HCT116 (cell line): ENCODE data around the gene NCBP3. TPM values are rescaled to one million over a fixed set of nuclear protein-coding genes. Genes with fewer than 3 reads are reported as not detected.

Experiments
- ATAC-seq: fragments of 200-7000 bp; cut with Tn5 transposase; 2 replicates; pipeline ENCODE4 v1.9.1; 2020; ENCODE audit warnings: mild to moderate bottlenecking, moderate library complexity
- BruUV-seq: library from RNA; stranded (reverse); fragments of 400-500 nt; replicated peaks from 2 replicates; lab custom pipeline; 2021; lab: Mats Ljungman, UMichigan
- CTCF ChIA-PET: fragments of 300-600 bp; sonication (Branson Sonifier 250); formaldehyde crosslinking; loops from one replicate; lab custom pipeline; 2021; ENCODE audit warnings: antibody characterized with exemption; lab: Charles Lee
- POLR2A ChIA-PET: fragments of 300-600, 350-600 bp; sonication (Branson Sonifier 250); formaldehyde crosslinking; loops from one replicate; lab custom pipeline; 2021; ENCODE audit warnings: antibody characterized with exemption; lab: Charles Lee
- RAD21 ChIA-PET, 2 experiments: fragments of 300-600 bp; sonication (Branson Sonifier 250); formaldehyde crosslinking; loops; one replicate each; lab custom pipeline; 2023; ENCODE audit warnings: low total read pairs in 2 of 2; ENCODE audit not compliant: uncharacterized antibody in 2 of 2, unreplicated experiment in 2 of 2, low non-redundant PET in 1 of 2; lab: Charles Lee
- DNase-seq: peaks from one replicate; pipeline ENCODE4 v3.0.0-alpha.2; 2010; ENCODE audit warnings: low read depth, low spot score
- H2AFZ ChIP-seq: fragments of 200-600 bp; shearing (Covaris generic), sonication (generic); 2 replicates; pipeline ENCODE4 v1.6.1; 2017; ENCODE audit warnings: low read depth, mixed run types, mixed read lengths, antibody characterized with exemption, low read length; ENCODE audit not compliant: poor library complexity, severe bottlenecking
- H3K27ac ChIP-seq: 2 replicates; pipeline ENCODE4 v1.5.1; 2012; ENCODE audit warnings: low read depth, low read length
- H3K27me3 ChIP-seq: fragments of 200-600 bp; sonication (generic); 2 replicates; pipeline ENCODE4 v1.6.1; 2016; ENCODE audit warnings: mixed run types, low read length, mixed read lengths; ENCODE audit not compliant: insufficient read depth
- H3K36me3 ChIP-seq, 2 experiments: fragments of 200-500 bp in 1 of 2; fragments of 200-600 bp in 1 of 2; sonication (Bioruptor generic) in 1 of 2; sonication (generic) in 1 of 2; 2 replicates each; pipeline versions ENCODE4 v1.5.1 to v1.6.1; 2014 to 2016; ENCODE audit warnings: low read length in 2 of 2, inconsistent platforms in 1 of 2, mixed read lengths in 1 of 2, mixed run types in 1 of 2; ENCODE audit not compliant: insufficient read depth in 2 of 2, control insufficient read depth in 1 of 2
- H3K4me1 ChIP-seq, 2 experiments: fragments of 200-600 bp in 1 of 2; sonication (generic) in 1 of 2; 2 replicates each; pipeline versions ENCODE4 v1.5.1 to v1.6.1; 2012 to 2017; ENCODE audit warnings: low read length in 2 of 2, inconsistent platforms in 1 of 2, mild to moderate bottlenecking in 1 of 2, mixed read lengths in 1 of 2, mixed run types in 1 of 2, moderate library complexity in 1 of 2; ENCODE audit not compliant: insufficient read depth in 2 of 2, control insufficient read depth in 1 of 2
- H3K4me2 ChIP-seq: fragments of 200-600 bp; sonication (generic); 2 replicates; pipeline ENCODE4 v1.6.1; 2017; ENCODE audit warnings: mixed run types, low read length, mixed read lengths
- H3K4me3 ChIP-seq, 2 experiments: fragments of 200-600 bp in 1 of 2; sonication (generic) in 1 of 2; replicated peaks in 1 of 2; 2 replicates each; pipeline ENCODE4 v1.5.1; 2011 to 2016; ENCODE audit warnings: low read length in 2 of 2, control low read depth in 1 of 2, low read depth in 1 of 2, mild to moderate bottlenecking in 1 of 2, mixed read lengths in 1 of 2, mixed run types in 1 of 2
- H3K79me2 ChIP-seq: fragments of 200-600 bp; sonication (generic); 2 replicates; pipeline ENCODE4 v1.6.1; 2017; ENCODE audit warnings: mild to moderate bottlenecking, mixed run types, low read length, moderate library complexity, mixed read lengths; ENCODE audit not compliant: insufficient read depth
- H3K9ac ChIP-seq: fragments of 200-600 bp; sonication (generic); 2 replicates; pipeline ENCODE4 v1.6.1; 2016; ENCODE audit warnings: low read length, mixed read lengths
- H3K9me2 ChIP-seq: fragments of 200-600 bp; sonication (generic), shearing (Covaris generic); 2 replicates; pipeline ENCODE4 v1.6.1; 2017; ENCODE audit warnings: mixed run types, mild to moderate bottlenecking, moderate library complexity; ENCODE audit not compliant: insufficient read depth
- H3K9me3 ChIP-seq, 2 experiments: fragments of 200-500 bp in 1 of 2; fragments of 200-600 bp in 1 of 2; sonication (Bioruptor generic) in 1 of 2; sonication (generic) in 1 of 2; 2 replicates each; pipeline ENCODE4 v1.6.1; 2014 to 2017; ENCODE audit warnings: low read length in 2 of 2, mixed read lengths in 2 of 2, inconsistent platforms in 1 of 2, low read depth in 1 of 2, mild to moderate bottlenecking in 1 of 2, mixed run types in 1 of 2, moderate library complexity in 1 of 2; ENCODE audit not compliant: control insufficient read depth in 1 of 2, insufficient read depth in 1 of 2
- H4K20me1 ChIP-seq: fragments of 200-600 bp; sonication (generic), shearing (Covaris generic); 2 replicates; pipeline ENCODE4 v1.6.1; 2017; ENCODE audit warnings: mixed run types, mild to moderate bottlenecking, moderate library complexity; ENCODE audit not compliant: insufficient read depth
- EZH2 ChIP-seq: fragments of 200-600 bp; sonication (generic); IDR thresholded peaks from 2 replicates; pipeline ENCODE4 v1.6.1; 2017; ENCODE audit warnings: antibody characterized with exemption, mixed run types
- SP1 ChIP-seq: IDR thresholded peaks from 2 replicates; pipeline ENCODE4 v1.6.1; 2012; ENCODE audit warnings: low read depth
- YY1 ChIP-seq: IDR thresholded peaks from 2 replicates; pipeline ENCODE4 v1.6.1; 2011; ENCODE audit warnings: low read length, low read depth, moderate library complexity, mild to moderate bottlenecking; ENCODE audit not compliant: insufficient replicate concordance; ENCODE audit errors: extremely low read depth
- intact Hi-C: fragments of 100-400 bp; cut with micrococcal nuclease; formaldehyde crosslinking; loops from 2 replicates; pipeline ENCODE4 v1.10.0; 2022
- total RNA-seq: library from RNA; stranded (reverse); gene quantifications from one replicate; pipeline ENCODE4 v1.2.1, GENCODE V29; 2021; ENCODE audit not compliant: unreplicated experiment
- TF ChIP-seq, protein P1 (sequence below), 3 experiments: fragments of 200-600 bp in 1 of 3; sonication (generic) in 1 of 3; IDR thresholded peaks in 2 of 3; conservative IDR thresholded peaks in 1 of 3; 2 replicates each; pipeline ENCODE4 v1.5.1; 2012 to 2017; ENCODE audit warnings: low read depth in 2 of 3, low read length in 2 of 3, antibody characterized with exemption in 1 of 3, borderline replicate concordance in 1 of 3, control low read depth in 1 of 3, mild to moderate bottlenecking in 1 of 3, mixed read lengths in 1 of 3, mixed run types in 1 of 3, moderate library complexity in 1 of 3; ENCODE audit not compliant: insufficient read depth in 1 of 3
- TF ChIP-seq, protein P2 (sequence below): IDR thresholded peaks from 2 replicates; pipeline ENCODE4 v1.6.1; 2012; ENCODE audit warnings: low read depth

NCBP3 gene
- total RNA-seq, 1 experiment from 2014 or later: 46.5 TPM

- ChIA-PET POLR2A (no interaction called here), CTCF (interaction anchor here (1.1 kb wide), 1 partner anchor 62 kb away, joined by 3 read pairs; no protein-coding TSS in a partner anchor)
- Histone ChIP-seq H3K27me3 (no peaks in the 10 kb centered on the region), H3K36me3 (no peaks in the 10 kb centered on the region), H2AFZ (no peak overlapping the region), H3K4me3 (no peak overlapping the region), H4K20me1 (no peaks in the 10 kb centered on the region)
- DNase-seq: no peak
- TF ChIP-seq, protein P1, sequence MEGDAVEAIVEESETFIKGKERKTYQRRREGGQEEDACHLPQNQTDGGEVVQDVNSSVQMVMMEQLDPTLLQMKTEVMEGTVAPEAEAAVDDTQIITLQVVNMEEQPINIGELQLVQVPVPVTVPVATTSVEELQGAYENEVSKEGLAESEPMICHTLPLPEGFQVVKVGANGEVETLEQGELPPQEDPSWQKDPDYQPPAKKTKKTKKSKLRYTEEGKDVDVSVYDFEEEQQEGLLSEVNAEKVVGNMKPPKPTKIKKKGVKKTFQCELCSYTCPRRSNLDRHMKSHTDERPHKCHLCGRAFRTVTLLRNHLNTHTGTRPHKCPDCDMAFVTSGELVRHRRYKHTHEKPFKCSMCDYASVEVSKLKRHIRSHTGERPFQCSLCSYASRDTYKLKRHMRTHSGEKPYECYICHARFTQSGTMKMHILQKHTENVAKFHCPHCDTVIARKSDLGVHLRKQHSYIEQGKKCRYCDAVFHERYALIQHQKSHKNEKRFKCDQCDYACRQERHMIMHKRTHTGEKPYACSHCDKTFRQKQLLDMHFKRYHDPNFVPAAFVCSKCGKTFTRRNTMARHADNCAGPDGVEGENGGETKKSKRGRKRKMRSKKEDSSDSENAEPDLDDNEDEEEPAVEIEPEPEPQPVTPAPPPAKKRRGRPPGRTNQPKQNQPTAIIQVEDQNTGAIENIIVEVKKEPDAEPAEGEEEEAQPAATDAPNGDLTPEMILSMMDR (IDR thresholded peaks at IDR 0.05 in 2 of 3, conservative IDR thresholded peaks at IDR 0.05 in 1 of 3; ENCODE audit: borderline replicate concordance in 1 of 3, insufficient read depth in 1 of 3, low read depth in 2 of 3, low read length in 2 of 3): 0 out of 6 replicates have a peak, but pooled peaks of 1 of the 3 experiments have one; percentile 3
- no peak for TF ChIP-seq SP1
- no peak for TF ChIP-seq YY1
- TF ChIP-seq EZH2: no peak
- TF ChIP-seq, protein P2, sequence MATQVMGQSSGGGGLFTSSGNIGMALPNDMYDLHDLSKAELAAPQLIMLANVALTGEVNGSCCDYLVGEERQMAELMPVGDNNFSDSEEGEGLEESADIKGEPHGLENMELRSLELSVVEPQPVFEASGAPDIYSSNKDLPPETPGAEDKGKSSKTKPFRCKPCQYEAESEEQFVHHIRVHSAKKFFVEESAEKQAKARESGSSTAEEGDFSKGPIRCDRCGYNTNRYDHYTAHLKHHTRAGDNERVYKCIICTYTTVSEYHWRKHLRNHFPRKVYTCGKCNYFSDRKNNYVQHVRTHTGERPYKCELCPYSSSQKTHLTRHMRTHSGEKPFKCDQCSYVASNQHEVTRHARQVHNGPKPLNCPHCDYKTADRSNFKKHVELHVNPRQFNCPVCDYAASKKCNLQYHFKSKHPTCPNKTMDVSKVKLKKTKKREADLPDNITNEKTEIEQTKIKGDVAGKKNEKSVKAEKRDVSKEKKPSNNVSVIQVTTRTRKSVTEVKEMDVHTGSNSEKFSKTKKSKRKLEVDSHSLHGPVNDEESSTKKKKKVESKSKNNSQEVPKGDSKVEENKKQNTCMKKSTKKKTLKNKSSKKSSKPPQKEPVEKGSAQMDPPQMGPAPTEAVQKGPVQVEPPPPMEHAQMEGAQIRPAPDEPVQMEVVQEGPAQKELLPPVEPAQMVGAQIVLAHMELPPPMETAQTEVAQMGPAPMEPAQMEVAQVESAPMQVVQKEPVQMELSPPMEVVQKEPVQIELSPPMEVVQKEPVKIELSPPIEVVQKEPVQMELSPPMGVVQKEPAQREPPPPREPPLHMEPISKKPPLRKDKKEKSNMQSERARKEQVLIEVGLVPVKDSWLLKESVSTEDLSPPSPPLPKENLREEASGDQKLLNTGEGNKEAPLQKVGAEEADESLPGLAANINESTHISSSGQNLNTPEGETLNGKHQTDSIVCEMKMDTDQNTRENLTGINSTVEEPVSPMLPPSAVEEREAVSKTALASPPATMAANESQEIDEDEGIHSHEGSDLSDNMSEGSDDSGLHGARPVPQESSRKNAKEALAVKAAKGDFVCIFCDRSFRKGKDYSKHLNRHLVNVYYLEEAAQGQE: no peak
- TF ChIP-seq, all 23 proteins: peak for 1
- RAD21 ChIA-PET: no interaction called here
- H3K9me3 ChIP-seq: no peaks in the 10 kb centered on the region
- no peak overlapping the region for H3K4me2 ChIP-seq
- no peak overlapping the region for H3K27ac ChIP-seq
- BruUV-seq: no TSS peak
- H3K4me1 ChIP-seq: no peaks in the 10 kb centered on the region
- intact Hi-C loops: no loop called here
- no peaks in the 10 kb centered on the region for H3K79me2 ChIP-seq
- no peak overlapping the region for H3K9ac ChIP-seq
- no peak for ATAC-seq
- H3K9me2 ChIP-seq: no peaks in the 10 kb centered on the region
Measured at GRCh38 chr17:3799181-3799945, 46.7 kb downstream of the NCBP3 start.
